HEK293 (cell line): ENCODE measurements around the gene GPR39.

Experiments used
- CTCF ChIA-PET: fragments of 350-600 bp; formaldehyde crosslinking; extraction: SDS; loops from one replicate; lab custom pipeline; 2021; ENCODE audit warnings: antibody characterized with exemption; lab: Yijun Ruan, JAX
- POLR2A ChIA-PET: fragments of 300-600 bp; formaldehyde crosslinking; extraction: SDS; loops from one replicate; lab custom pipeline; 2020; ENCODE audit warnings: antibody characterized with exemption, inconsistent platforms; lab: Yijun Ruan, JAX
- H3K27ac ChIP-seq: fragments of 200-500 bp; sonication (Bioruptor generic); 2 replicates; pipeline ENCODE4 v1.5.1; 2014; ENCODE audit warnings: low read depth, low read length, control low read depth, inconsistent platforms; ENCODE audit errors: extremely low read depth
- H3K36me3 ChIP-seq, 2 experiments: fragments of 200-500 bp in 1 of 2; sonication (Bioruptor generic) in 1 of 2; 1 replicate in 1 of 2; 2 replicates in 1 of 2; pipeline ENCODE4 v1.5.1; 2014 to 2017; ENCODE audit warnings: inconsistent platforms in 2 of 2, low read length in 2 of 2; ENCODE audit not compliant: control insufficient read depth in 2 of 2, insufficient read depth in 1 of 2
- H3K4me1 ChIP-seq: fragments of 200-500 bp; sonication (Bioruptor generic); 2 replicates; pipeline ENCODE4 v1.5.1; 2014; ENCODE audit warnings: mild to moderate bottlenecking, low read length, inconsistent platforms; ENCODE audit not compliant: control insufficient read depth, insufficient read depth
- H3K4me3 ChIP-seq: 2 replicates; pipeline ENCODE4 v1.5.1; 2011; ENCODE audit warnings: low read depth, mild to moderate bottlenecking, control low read depth, low read length, moderate library complexity
- H3K9me3 ChIP-seq: fragments of 200-500 bp; sonication (Bioruptor generic); 2 replicates; pipeline ENCODE4 v1.5.1; 2014; ENCODE audit warnings: low read depth, low read length, inconsistent platforms; ENCODE audit not compliant: control insufficient read depth, insufficient read depth
- BCL11A ChIP-seq: fragments of 450-650 bp; formaldehyde crosslinking; IDR thresholded peaks from 2 replicates; pipeline ENCODE4 v1.5.1; 2016; ENCODE audit warnings: low read depth, missing biosample characterization, missing genetic modification characterization
- EGR2 ChIP-seq: fragments of 450-650 bp; formaldehyde crosslinking; IDR thresholded peaks from 2 replicates; pipeline ENCODE4 v1.5.1; 2016; ENCODE audit warnings: low read depth, missing biosample characterization, missing genetic modification characterization
- OSR2 ChIP-seq: fragments of 450-650 bp; formaldehyde crosslinking; IDR thresholded peaks from 2 replicates; pipeline ENCODE4 v1.5.1; 2016; ENCODE audit warnings: missing biosample characterization, missing genetic modification characterization
- ZFP69B ChIP-seq: fragments of 450-650 bp; formaldehyde crosslinking; IDR thresholded peaks from 2 replicates; pipeline ENCODE4 v1.5.1; 2016; ENCODE audit warnings: missing biosample characterization, missing genetic modification characterization
- ZNF133 ChIP-seq: fragments of 450-650 bp; formaldehyde crosslinking; IDR thresholded peaks from 2 replicates; pipeline ENCODE4 v1.5.1; 2016; ENCODE audit warnings: missing biosample characterization, missing genetic modification characterization
- ZNF157 ChIP-seq: fragments of 450-650 bp; formaldehyde crosslinking; IDR thresholded peaks from 2 replicates; pipeline ENCODE4 v1.5.1; 2016; ENCODE audit warnings: missing biosample characterization, missing genetic modification characterization
- ZNF214 ChIP-seq: fragments of 450-650 bp; formaldehyde crosslinking; IDR thresholded peaks from 2 replicates; pipeline ENCODE4 v1.5.1; 2017; ENCODE audit warnings: missing biosample characterization, mild to moderate bottlenecking, missing genetic modification characterization, borderline replicate concordance
- ZNF585B ChIP-seq: fragments of 450-650 bp; formaldehyde crosslinking; IDR thresholded peaks from 2 replicates; pipeline ENCODE4 v1.5.1; 2016; ENCODE audit warnings: missing biosample characterization, missing genetic modification characterization
- ZNF610 ChIP-seq: fragments of 450-650 bp; formaldehyde crosslinking; IDR thresholded peaks from 2 replicates; pipeline ENCODE4 v1.5.1; 2016; ENCODE audit warnings: missing biosample characterization, missing genetic modification characterization, borderline replicate concordance
- ZNF677 ChIP-seq: fragments of 450-650 bp; IDR thresholded peaks from 2 replicates; pipeline ENCODE4 v1.5.0; 2018; ENCODE audit warnings: missing biosample characterization, mild to moderate bottlenecking, missing genetic modification characterization, moderate library complexity
- ZNF777 ChIP-seq: fragments of 450-650 bp; formaldehyde crosslinking; IDR thresholded peaks from 2 replicates; pipeline ENCODE4 v1.5.1; 2017; ENCODE audit warnings: missing biosample characterization, missing genetic modification characterization, borderline replicate concordance
- TF ChIP-seq, protein P1 (sequence below): fragments of 450-650 bp; IDR thresholded peaks from 2 replicates; pipeline ENCODE4 v1.5.1; 2018; ENCODE audit warnings: missing biosample characterization, mild to moderate bottlenecking, missing genetic modification characterization
- TF ChIP-seq, protein P2 (sequence below): fragments of 450-650 bp; formaldehyde crosslinking; IDR thresholded peaks from 2 replicates; pipeline ENCODE4 v1.5.1; 2016; ENCODE audit warnings: missing biosample characterization, missing genetic modification characterization, borderline replicate concordance
- TF ChIP-seq, protein P3 (sequence below): fragments of 450-650 bp; formaldehyde crosslinking; IDR thresholded peaks from 2 replicates; pipeline ENCODE4 v1.5.1; 2016; ENCODE audit warnings: missing biosample characterization, missing genetic modification characterization
- TF ChIP-seq, protein P4 (sequence below): fragments of 450-650 bp; IDR thresholded peaks from 2 replicates; pipeline ENCODE4 v1.5.1; 2018; ENCODE audit warnings: missing biosample characterization, missing genetic modification characterization
- TF ChIP-seq, protein P5 (sequence below): fragments of 450-650 bp; formaldehyde crosslinking; IDR thresholded peaks from 2 replicates; pipeline ENCODE4 v1.5.1; 2016; ENCODE audit warnings: missing biosample characterization, missing genetic modification characterization
- TF ChIP-seq, protein P6 (sequence below): fragments of 450-650 bp; formaldehyde crosslinking; optimal IDR thresholded peaks from 2 replicates; pipeline ENCODE3; 2016; ENCODE audit warnings: missing biosample characterization, mild to moderate bottlenecking, missing genetic modification characterization

Gene GPR39

DNA sequence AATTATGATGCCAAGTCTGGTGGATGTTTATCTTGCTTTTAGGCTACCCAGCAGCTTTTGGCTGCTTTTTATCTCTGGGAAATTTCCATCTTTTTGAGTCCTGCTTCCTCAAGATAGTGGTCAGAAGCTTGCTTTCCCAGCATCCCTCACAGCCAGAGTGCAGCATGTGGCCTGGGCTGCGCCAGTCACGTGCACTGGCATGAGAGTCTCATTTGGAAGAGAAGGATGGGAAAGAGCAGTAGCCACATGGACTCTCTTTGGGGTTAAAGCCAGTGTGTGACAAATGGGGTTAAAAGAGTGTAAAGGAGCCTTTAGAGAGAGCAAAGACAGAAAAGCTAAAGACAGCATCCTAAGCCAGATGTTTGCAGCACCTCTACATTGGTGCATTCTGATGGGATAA is 12.7 kb downstream of the GPR39 start (continued):
- TF ChIP-seq ZNF610 (tag by site-specific recombination), result no peak
- TF ChIP-seq, protein P1, sequence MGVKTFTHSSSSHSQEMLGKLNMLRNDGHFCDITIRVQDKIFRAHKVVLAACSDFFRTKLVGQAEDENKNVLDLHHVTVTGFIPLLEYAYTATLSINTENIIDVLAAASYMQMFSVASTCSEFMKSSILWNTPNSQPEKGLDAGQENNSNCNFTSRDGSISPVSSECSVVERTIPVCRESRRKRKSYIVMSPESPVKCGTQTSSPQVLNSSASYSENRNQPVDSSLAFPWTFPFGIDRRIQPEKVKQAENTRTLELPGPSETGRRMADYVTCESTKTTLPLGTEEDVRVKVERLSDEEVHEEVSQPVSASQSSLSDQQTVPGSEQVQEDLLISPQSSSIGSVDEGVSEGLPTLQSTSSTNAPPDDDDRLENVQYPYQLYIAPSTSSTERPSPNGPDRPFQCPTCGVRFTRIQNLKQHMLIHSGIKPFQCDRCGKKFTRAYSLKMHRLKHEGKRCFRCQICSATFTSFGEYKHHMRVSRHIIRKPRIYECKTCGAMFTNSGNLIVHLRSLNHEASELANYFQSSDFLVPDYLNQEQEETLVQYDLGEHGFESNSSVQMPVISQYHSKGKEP (tag by site-specific recombination), result no peak
- TF ChIP-seq, protein P2, sequence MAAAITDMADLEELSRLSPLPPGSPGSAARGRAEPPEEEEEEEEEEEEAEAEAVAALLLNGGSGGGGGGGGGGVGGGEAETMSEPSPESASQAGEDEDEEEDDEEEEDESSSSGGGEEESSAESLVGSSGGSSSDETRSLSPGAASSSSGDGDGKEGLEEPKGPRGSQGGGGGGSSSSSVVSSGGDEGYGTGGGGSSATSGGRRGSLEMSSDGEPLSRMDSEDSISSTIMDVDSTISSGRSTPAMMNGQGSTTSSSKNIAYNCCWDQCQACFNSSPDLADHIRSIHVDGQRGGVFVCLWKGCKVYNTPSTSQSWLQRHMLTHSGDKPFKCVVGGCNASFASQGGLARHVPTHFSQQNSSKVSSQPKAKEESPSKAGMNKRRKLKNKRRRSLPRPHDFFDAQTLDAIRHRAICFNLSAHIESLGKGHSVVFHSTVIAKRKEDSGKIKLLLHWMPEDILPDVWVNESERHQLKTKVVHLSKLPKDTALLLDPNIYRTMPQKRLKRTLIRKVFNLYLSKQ (tag by site-specific recombination), result no peak
- no peak for TF ChIP-seq ZFP69B (tag by site-specific recombination)
- TF ChIP-seq, protein P3, sequence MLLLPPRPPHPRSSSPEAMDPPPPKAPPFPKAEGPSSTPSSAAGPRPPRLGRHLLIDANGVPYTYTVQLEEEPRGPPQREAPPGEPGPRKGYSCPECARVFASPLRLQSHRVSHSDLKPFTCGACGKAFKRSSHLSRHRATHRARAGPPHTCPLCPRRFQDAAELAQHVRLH (tag by site-specific recombination), result no peak
- no peak for TF ChIP-seq EGR2 (tag by site-specific recombination)
- no peak for TF ChIP-seq ZNF133 (tag by site-specific recombination)
- TF ChIP-seq, protein P4, sequence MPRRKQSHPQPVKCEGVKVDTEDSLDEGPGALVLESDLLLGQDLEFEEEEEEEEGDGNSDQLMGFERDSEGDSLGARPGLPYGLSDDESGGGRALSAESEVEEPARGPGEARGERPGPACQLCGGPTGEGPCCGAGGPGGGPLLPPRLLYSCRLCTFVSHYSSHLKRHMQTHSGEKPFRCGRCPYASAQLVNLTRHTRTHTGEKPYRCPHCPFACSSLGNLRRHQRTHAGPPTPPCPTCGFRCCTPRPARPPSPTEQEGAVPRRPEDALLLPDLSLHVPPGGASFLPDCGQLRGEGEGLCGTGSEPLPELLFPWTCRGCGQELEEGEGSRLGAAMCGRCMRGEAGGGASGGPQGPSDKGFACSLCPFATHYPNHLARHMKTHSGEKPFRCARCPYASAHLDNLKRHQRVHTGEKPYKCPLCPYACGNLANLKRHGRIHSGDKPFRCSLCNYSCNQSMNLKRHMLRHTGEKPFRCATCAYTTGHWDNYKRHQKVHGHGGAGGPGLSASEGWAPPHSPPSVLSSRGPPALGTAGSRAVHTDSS (tag by site-specific recombination), result no peak

DNA sequence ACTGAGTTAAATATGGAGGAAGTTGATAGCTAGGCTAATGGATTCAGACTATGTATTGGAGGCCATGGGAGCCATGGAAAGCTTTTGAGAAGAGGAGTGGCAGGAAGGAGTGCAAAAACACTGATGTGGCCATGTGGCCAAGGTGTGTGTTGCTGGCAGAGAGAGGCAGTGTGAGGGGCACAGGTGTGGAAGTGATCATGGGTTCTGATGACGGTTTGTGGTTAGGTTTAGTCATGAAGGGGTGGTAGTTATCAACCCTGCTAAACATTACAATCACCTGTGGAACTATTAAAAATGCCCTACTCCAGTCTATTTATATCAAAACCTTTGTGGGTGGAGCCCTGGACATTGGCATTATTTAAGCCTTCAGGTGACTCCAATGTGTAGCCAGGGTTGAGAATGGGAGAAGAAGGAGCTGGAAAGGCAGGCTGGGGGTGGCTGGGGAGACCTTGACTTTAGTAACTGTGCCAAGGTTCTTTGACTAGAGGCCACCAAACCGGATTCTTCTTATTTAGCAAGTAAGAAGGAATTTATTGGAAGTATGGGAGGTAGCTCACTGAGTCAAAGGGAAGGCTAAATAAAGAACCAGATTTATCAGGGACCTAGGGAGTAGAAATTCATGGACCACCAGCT is 13.5 kb downstream of the GPR39 start:
- H3K9me3 ChIP-seq, result no peaks in the 10 kb centered on the region
- H3K4me3 ChIP-seq, result no peak overlapping the region
- ChIA-PET POLR2A (no interaction called here), CTCF (interaction anchor here (0.8 to 1.0 kb wide), 2 partner anchors 20 to 117 kb away, joined by 3 read pairs; no protein-coding TSS in a partner anchor)
- no peak overlapping the region for H3K27ac ChIP-seq
- H3K4me1 ChIP-seq, result no peaks in the 10 kb centered on the region
- no peak for TF ChIP-seq ZNF157 (tag by site-specific recombination)
- no peak for TF ChIP-seq BCL11A
- no peak for TF ChIP-seq ZNF214 (tag by site-specific recombination)
- no peak for TF ChIP-seq ZNF777 (tag by site-specific recombination)
- TF ChIP-seq ZNF677, result no peak
- TF ChIP-seq, protein P5, sequence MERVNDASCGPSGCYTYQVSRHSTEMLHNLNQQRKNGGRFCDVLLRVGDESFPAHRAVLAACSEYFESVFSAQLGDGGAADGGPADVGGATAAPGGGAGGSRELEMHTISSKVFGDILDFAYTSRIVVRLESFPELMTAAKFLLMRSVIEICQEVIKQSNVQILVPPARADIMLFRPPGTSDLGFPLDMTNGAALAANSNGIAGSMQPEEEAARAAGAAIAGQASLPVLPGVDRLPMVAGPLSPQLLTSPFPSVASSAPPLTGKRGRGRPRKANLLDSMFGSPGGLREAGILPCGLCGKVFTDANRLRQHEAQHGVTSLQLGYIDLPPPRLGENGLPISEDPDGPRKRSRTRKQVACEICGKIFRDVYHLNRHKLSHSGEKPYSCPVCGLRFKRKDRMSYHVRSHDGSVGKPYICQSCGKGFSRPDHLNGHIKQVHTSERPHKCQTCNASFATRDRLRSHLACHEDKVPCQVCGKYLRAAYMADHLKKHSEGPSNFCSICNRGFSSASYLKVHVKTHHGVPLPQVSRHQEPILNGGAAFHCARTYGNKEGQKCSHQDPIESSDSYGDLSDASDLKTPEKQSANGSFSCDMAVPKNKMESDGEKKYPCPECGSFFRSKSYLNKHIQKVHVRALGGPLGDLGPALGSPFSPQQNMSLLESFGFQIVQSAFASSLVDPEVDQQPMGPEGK, result no peak
- TF ChIP-seq, protein P6, sequence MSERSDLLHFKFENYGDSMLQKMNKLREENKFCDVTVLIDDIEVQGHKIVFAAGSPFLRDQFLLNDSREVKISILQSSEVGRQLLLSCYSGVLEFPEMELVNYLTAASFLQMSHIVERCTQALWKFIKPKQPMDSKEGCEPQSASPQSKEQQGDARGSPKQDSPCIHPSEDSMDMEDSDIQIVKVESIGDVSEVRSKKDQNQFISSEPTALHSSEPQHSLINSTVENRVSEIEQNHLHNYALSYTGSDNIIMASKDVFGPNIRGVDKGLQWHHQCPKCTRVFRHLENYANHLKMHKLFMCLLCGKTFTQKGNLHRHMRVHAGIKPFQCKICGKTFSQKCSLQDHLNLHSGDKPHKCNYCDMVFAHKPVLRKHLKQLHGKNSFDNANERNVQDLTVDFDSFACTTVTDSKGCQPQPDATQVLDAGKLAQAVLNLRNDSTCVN (tag by site-specific recombination), result no peak
- TF ChIP-seq OSR2 (tag by site-specific recombination), result no peak
- TF ChIP-seq ZNF585B (tag by site-specific recombination), result no peak
- no peaks in the 10 kb centered on the region for H3K36me3 ChIP-seq
